ENCODE data around the gene MIER2. TPM values are rescaled to one million over a fixed set of nuclear protein-coding genes. Genes with fewer than 3 reads are reported as not detected.
A peak's percentile ranks its signal among the peaks of the same experiment; 100 is the strongest.

Gene MIER2
- total RNA-seq, 1 donor from 2014 or later = 44.1 TPM

DNA sequence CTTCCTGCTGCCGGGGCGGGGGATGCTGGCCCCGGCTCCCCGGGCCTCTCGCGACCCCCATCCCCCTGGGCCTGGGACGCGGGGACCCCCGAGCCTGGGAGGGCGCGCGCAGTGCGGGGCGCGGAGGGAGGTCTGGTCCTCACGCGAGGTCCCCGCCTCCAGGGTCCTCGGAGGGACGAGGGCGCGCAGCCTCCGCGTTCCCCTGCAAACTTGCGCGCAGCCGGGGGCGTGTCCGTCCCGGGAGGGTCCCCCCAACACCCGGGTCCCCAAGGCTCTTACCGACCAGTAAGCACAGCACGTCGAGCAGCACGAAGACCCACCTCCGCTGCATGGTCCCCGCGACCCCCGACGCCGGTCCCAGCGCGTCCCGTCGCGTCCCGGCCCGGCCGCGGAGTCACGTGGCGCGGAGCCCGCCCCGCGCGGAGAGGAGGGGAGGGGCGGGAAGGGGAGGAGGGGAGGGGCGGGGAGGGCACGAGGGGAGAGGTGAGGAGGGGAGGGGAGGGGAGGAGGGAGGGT is 53.5 kb downstream of the MIER2 start, which contains the start of gene PLPP2:
PLPP2 (minus strand) TSS at position 398 of the 516 bp plus-strand sequence; CDS start at position 331, 67 bp downstream.
- H3K36me3 Mint-ChIP-seq (ENCODE audit: low read depth, unreplicated experiment) = peaks cover 3% of the 10 kb centered on the region
- DNase-seq (ENCODE audit: low spot score) = no peak
- no peak for TF ChIP-seq CTCF (IDR thresholded peaks at IDR 0.05; ENCODE audit: unreplicated experiment)
- peak within 1 kb of the TSS; percentile 80 for H3K4me3 Mint-ChIP-seq (ENCODE audit: unreplicated experiment)
- peaks cover 16% of the 10 kb centered on the region for H3K27me3 Mint-ChIP-seq (ENCODE audit: unreplicated experiment)
- H3K4me1 Mint-ChIP-seq (ENCODE audit: unreplicated experiment) = peaks cover 5% of the 10 kb centered on the region
- H3K9me3 Mint-ChIP-seq (ENCODE audit: unreplicated experiment) = no peaks in the 10 kb centered on the region
- H3K27ac Mint-ChIP-seq (ENCODE audit: unreplicated experiment) = no peak within 1 kb of the TSS

DNA sequence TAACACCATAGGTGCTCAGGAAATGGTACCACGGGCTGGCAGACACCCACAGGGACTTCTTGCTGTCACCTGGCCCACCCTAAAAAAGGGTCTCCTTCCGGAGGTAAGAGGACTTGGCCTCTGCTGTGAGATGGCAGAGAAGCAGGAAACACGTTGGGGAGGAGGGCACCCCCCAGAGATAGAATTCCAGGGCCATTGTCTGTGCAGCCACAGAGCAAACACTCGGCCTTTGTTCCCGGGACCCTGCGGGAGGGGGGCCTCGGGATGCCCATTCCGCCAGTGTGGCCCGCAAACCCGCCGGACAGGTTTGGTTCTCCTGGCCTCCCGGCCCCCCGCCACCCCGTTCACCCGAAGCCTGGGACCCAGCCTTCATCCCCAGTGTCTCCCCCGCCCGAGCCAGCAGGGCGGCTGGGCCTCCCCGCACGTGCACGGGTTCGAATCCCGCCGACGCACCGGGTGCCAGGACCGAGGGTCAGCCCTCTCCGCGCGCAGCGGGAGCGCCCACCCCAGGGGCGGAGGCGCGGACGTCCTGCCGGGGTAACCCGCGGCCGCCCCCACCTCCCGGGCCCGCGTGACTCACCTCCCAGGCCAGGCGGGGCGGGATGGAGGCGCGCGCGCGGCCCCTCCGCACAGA is 54.1 kb downstream of the MIER2 start:
- peak overlapping the region; percentile 80 for H3K4me3 Mint-ChIP-seq (ENCODE audit: unreplicated experiment)
- H3K36me3 Mint-ChIP-seq (ENCODE audit: low read depth, unreplicated experiment) = peaks cover 3% of the 10 kb centered on the region
- H3K9me3 Mint-ChIP-seq (ENCODE audit: unreplicated experiment) = no peaks in the 10 kb centered on the region
- H3K27me3 Mint-ChIP-seq (ENCODE audit: unreplicated experiment) = peaks cover 16% of the 10 kb centered on the region
- H3K27ac Mint-ChIP-seq (ENCODE audit: unreplicated experiment) = no peak overlapping the region
- DNase-seq (ENCODE audit: low spot score) = no peak
- peaks cover 5% of the 10 kb centered on the region for H3K4me1 Mint-ChIP-seq (ENCODE audit: unreplicated experiment)
- TF ChIP-seq CTCF (IDR thresholded peaks at IDR 0.05; ENCODE audit: unreplicated experiment) = no peak

- H3K4me1 Mint-ChIP-seq (ENCODE audit: unreplicated experiment) = peaks cover 5% of the 10 kb centered on the region
- peak overlapping the region; percentile 80 for H3K4me3 Mint-ChIP-seq (ENCODE audit: unreplicated experiment)
- H3K36me3 Mint-ChIP-seq (ENCODE audit: low read depth, unreplicated experiment) = peaks cover 3% of the 10 kb centered on the region
- no peak for TF ChIP-seq CTCF (IDR thresholded peaks at IDR 0.05; ENCODE audit: unreplicated experiment)
- peak overlapping the region; percentile 48 for H3K27ac Mint-ChIP-seq (ENCODE audit: unreplicated experiment)
- peaks cover 16% of the 10 kb centered on the region for H3K27me3 Mint-ChIP-seq (ENCODE audit: unreplicated experiment)
- no peaks in the 10 kb centered on the region for H3K9me3 Mint-ChIP-seq (ENCODE audit: unreplicated experiment)
- DNase-seq (ENCODE audit: low spot score) = no peak
Measured at GRCh38 chr19:289651-290371, 54.8 kb downstream of the MIER2 start.

- H3K4me1 Mint-ChIP-seq (ENCODE audit: unreplicated experiment) = peaks cover 5% of the 10 kb centered on the region
- no peak for TF ChIP-seq CTCF (IDR thresholded peaks at IDR 0.05; ENCODE audit: unreplicated experiment)
- peaks cover 3% of the 10 kb centered on the region for H3K36me3 Mint-ChIP-seq (ENCODE audit: low read depth, unreplicated experiment)
- peaks cover 16% of the 10 kb centered on the region for H3K27me3 Mint-ChIP-seq (ENCODE audit: unreplicated experiment)
- no peak overlapping the region for H3K4me3 Mint-ChIP-seq (ENCODE audit: unreplicated experiment)
- DNase-seq (ENCODE audit: low spot score) = no peak
- H3K9me3 Mint-ChIP-seq (ENCODE audit: unreplicated experiment) = no peaks in the 10 kb centered on the region
- peak overlapping the region; percentile 48 for H3K27ac Mint-ChIP-seq (ENCODE audit: unreplicated experiment)
Measured at GRCh38 chr19:288911-289310, 55.7 kb downstream of the MIER2 start.

All from endothelial cell (in vitro differentiated cells).